Measurements from ENCODE around the gene NUP62.
"Not testable (repeated sequence)": the region's sequence is repeated elsewhere in the genome, so short reads cannot be mapped to it uniquely, and the experiment has no call there.

The NUP62 gene

GRCh38 chr19:49937750-49938381 is 8.6 kb upstream of the NUP62 start:
- Mint-ChIP-seq H3K27ac (no peak overlapping the region), H3K27me3 (peaks cover 16% of the 10 kb centered on the region), H3K36me3 (peaks cover 10% of the 10 kb centered on the region), H3K4me3 (peak overlapping the region; percentile 44), H3K9me3 (no peaks in the 10 kb centered on the region), H3K4me1 (peaks cover 18% of the 10 kb centered on the region)
- ATAC-seq, result peak; percentile 77

GRCh38 chr19:49936549-49936948 is 7.2 kb upstream of the NUP62 start:
- no peak for ATAC-seq
- peaks cover 11% of the 10 kb centered on the region for H3K27me3 Mint-ChIP-seq
- H3K4me1 Mint-ChIP-seq, result peaks cover 26% of the 10 kb centered on the region
- H3K27ac Mint-ChIP-seq, result no peak overlapping the region
- peaks cover 23% of the 10 kb centered on the region for H3K36me3 Mint-ChIP-seq
- no peak overlapping the region for H3K4me3 Mint-ChIP-seq
- peaks cover 3% of the 10 kb centered on the region for H3K9me3 Mint-ChIP-seq

GRCh38 chr19:49933643-49934042 is 4.3 kb upstream of the NUP62 start:
- peaks cover 46% of the 10 kb centered on the region for H3K4me1 Mint-ChIP-seq
- H3K27me3 Mint-ChIP-seq, result no peaks in the 10 kb centered on the region
- H3K27ac Mint-ChIP-seq, result peak overlapping the region; percentile 7

GRCh38 chr19:49932731-49933131 is 3.4 kb upstream of the NUP62 start:
- H3K4me3 Mint-ChIP-seq, result no peak overlapping the region
- peaks cover 8% of the 10 kb centered on the region for H3K9me3 Mint-ChIP-seq
- peaks cover 49% of the 10 kb centered on the region for H3K4me1 Mint-ChIP-seq
- H3K36me3 Mint-ChIP-seq, result peaks cover 53% of the 10 kb centered on the region
- ATAC-seq, result no peak
- no peak overlapping the region for H3K27ac Mint-ChIP-seq
- no peaks in the 10 kb centered on the region for H3K27me3 Mint-ChIP-seq

More at GRCh38 chr19:49933643-49934042, 4.3 kb upstream of the NUP62 start:
- Mint-ChIP-seq H3K9me3 (peaks cover 8% of the 10 kb centered on the region), H3K36me3 (peaks cover 50% of the 10 kb centered on the region), H3K4me3 (no peak overlapping the region)
- ATAC-seq, result no peak

- Mint-ChIP-seq H3K4me3 (peak overlapping the region; percentile 22), H3K27ac (no peak overlapping the region), H3K9me3 (peaks cover 8% of the 10 kb centered on the region), H3K27me3 (no peaks in the 10 kb centered on the region), H3K36me3 (peaks cover 59% of the 10 kb centered on the region), H3K4me1 (peaks cover 48% of the 10 kb centered on the region)
- ATAC-seq, result no peak
These were observed 2.7 kb upstream of the NUP62 start for GRCh38 chr19:49932041-49932451.

- Mint-ChIP-seq H3K27ac (no peak overlapping the region), H3K27me3 (no peaks in the 10 kb centered on the region), H3K4me3 (peak overlapping the region; percentile 90), H3K36me3 (peaks cover 62% of the 10 kb centered on the region), H3K4me1 (peaks cover 48% of the 10 kb centered on the region), H3K9me3 (peaks cover 8% of the 10 kb centered on the region)
- ATAC-seq, result no peak
These were observed 2.2 kb upstream of the NUP62 start for GRCh38 chr19:49931293-49932040.

GRCh38 chr19:49930483-49931011 is 1.2 kb upstream of the NUP62 start:
- H3K27me3 Mint-ChIP-seq, result no peaks in the 10 kb centered on the region
- H3K36me3 Mint-ChIP-seq, result peaks cover 65% of the 10 kb centered on the region
- no peak for ATAC-seq
- H3K9me3 Mint-ChIP-seq, result peaks cover 8% of the 10 kb centered on the region
- peak overlapping the region; percentile 90 for H3K4me3 Mint-ChIP-seq
- H3K4me1 Mint-ChIP-seq, result peaks cover 53% of the 10 kb centered on the region
- H3K27ac Mint-ChIP-seq, result peak overlapping the region; percentile 95

- peaks cover 69% of the 10 kb centered on the region for H3K36me3 Mint-ChIP-seq
- peaks cover 8% of the 10 kb centered on the region for H3K9me3 Mint-ChIP-seq
- H3K27me3 Mint-ChIP-seq, result no peaks in the 10 kb centered on the region
- peak; percentile 94 for ATAC-seq
- peak overlapping the region; percentile 90 for H3K4me3 Mint-ChIP-seq
- H3K4me1 Mint-ChIP-seq, result peaks cover 60% of the 10 kb centered on the region
- H3K27ac Mint-ChIP-seq, result peak overlapping the region; percentile 95
These were observed 543 bp upstream of the NUP62 start for GRCh38 chr19:49929611-49930482.

GRCh38 chr19:49927526-49928264 is 1.6 kb downstream of the NUP62 start:
- Mint-ChIP-seq H3K9me3 (peaks cover 8% of the 10 kb centered on the region), H3K27ac (peak overlapping the region; percentile 95), H3K27me3 (no peaks in the 10 kb centered on the region), H3K4me1 (peaks cover 74% of the 10 kb centered on the region), H3K4me3 (peak overlapping the region; percentile 90), H3K36me3 (peaks cover 72% of the 10 kb centered on the region)
- no peak for ATAC-seq

GRCh38 chr19:49926515-49926914 is 2.8 kb downstream of the NUP62 start:
- Mint-ChIP-seq H3K4me1 (peaks cover 77% of the 10 kb centered on the region), H3K36me3 (peaks cover 68% of the 10 kb centered on the region), H3K4me3 (peak overlapping the region; percentile 49), H3K9me3 (peaks cover 5% of the 10 kb centered on the region), H3K27me3 (no peaks in the 10 kb centered on the region), H3K27ac (no peak overlapping the region)
- ATAC-seq, result no peak

- Mint-ChIP-seq H3K9me3 (peaks cover 5% of the 10 kb centered on the region), H3K27me3 (no peaks in the 10 kb centered on the region), H3K36me3 (peaks cover 68% of the 10 kb centered on the region), H3K27ac (peak overlapping the region; percentile 89), H3K4me1 (peaks cover 77% of the 10 kb centered on the region), H3K4me3 (peak overlapping the region; percentile 79)
- ATAC-seq, result no peak
These were observed 3.8 kb downstream of the NUP62 start for GRCh38 chr19:49925486-49925885.

- not testable (repeated sequence) for H3K27me3 Mint-ChIP-seq, H3K9me3 Mint-ChIP-seq, ATAC-seq
- H3K27ac Mint-ChIP-seq, result peak overlapping the region; percentile 89
- H3K4me3 Mint-ChIP-seq, result peak overlapping the region; percentile 79
- peaks cover 65% of the 10 kb centered on the region for H3K36me3 Mint-ChIP-seq
- peaks cover 77% of the 10 kb centered on the region for H3K4me1 Mint-ChIP-seq
These were observed 4.5 kb downstream of the NUP62 start for GRCh38 chr19:49924881-49925210.

GRCh38 chr19:49924004-49924880 is 5.1 kb downstream of the NUP62 start:
- Mint-ChIP-seq H3K4me3 (peak overlapping the region; percentile 79), H3K27me3 (no peaks in the 10 kb centered on the region), H3K36me3 (peaks cover 65% of the 10 kb centered on the region), H3K27ac (peak overlapping the region; percentile 89), H3K4me1 (peaks cover 80% of the 10 kb centered on the region), H3K9me3 (no peaks in the 10 kb centered on the region)
- peak; percentile 3 for ATAC-seq

Measured in stimulated activated memory B cell treated with anti-CD40 and anti-IgM and Interleukin-4, amounts not matched to agents 10 μg/mL and 1 μg/mL and 100 μg/mL, for 72 hours (primary cell).